ENCODE measurements around the gene ABCG1.

ABCG1 gene

GRCh38 chr21:42341776-42342542 lies 123.0 kb downstream of the ABCG1 start:
- no peak for DNase-seq (ENCODE audit: low spot score in 2 of 2)
- in situ Hi-C loops (cut with MboI; ENCODE audit: low sequenced_read_pairs), result no loop called here
- H3K4me1 ChIP-seq, result no peaks in the 10 kb centered on the region
- no peaks in the 10 kb centered on the region for H3K27me3 ChIP-seq (ENCODE audit: low read depth)
- H3K36me3 ChIP-seq (replicated peaks), result no peaks in the 10 kb centered on the region
- H3K4me3 ChIP-seq, result no peak overlapping the region
- H3K9me3 ChIP-seq, result no peaks in the 10 kb centered on the region

- Histone ChIP-seq H3K4me1 (no peaks in the 10 kb centered on the region), H3K36me3 (replicated peaks) (no peaks in the 10 kb centered on the region), H3K9me3 (no peaks in the 10 kb centered on the region), H3K4me3 (no peak overlapping the region), H3K27me3 (ENCODE audit: low read depth) (no peaks in the 10 kb centered on the region)
- in situ Hi-C loops (cut with MboI; ENCODE audit: low sequenced_read_pairs), result no loop called here
- DNase-seq (ENCODE audit: low spot score in 2 of 2), result no peak
Observed at GRCh38 chr21:42343101-42343500, 124.2 kb downstream of the ABCG1 start.

- no peaks in the 10 kb centered on the region for H3K27me3 ChIP-seq (ENCODE audit: low read depth)
- no peaks in the 10 kb centered on the region for H3K4me1 ChIP-seq
- no peak for DNase-seq (ENCODE audit: low spot score in 2 of 2)
- no peaks in the 10 kb centered on the region for H3K36me3 ChIP-seq (replicated peaks)
- no peaks in the 10 kb centered on the region for H3K9me3 ChIP-seq
- in situ Hi-C loops (cut with MboI; ENCODE audit: low sequenced_read_pairs), result no loop called here
- no peak overlapping the region for H3K4me3 ChIP-seq
Observed at GRCh38 chr21:42343556-42343955, 124.6 kb downstream of the ABCG1 start.

- no peak for DNase-seq (ENCODE audit: low spot score in 2 of 2)
- no peaks in the 10 kb centered on the region for H3K9me3 ChIP-seq
Observed at GRCh38 chr21:42343963-42344510, 125.1 kb downstream of the ABCG1 start.

GRCh38 chr21:42344631-42345030 lies 125.7 kb downstream of the ABCG1 start:
- in situ Hi-C loops (cut with MboI; ENCODE audit: low sequenced_read_pairs), result no loop called here
- no peak overlapping the region for H3K4me3 ChIP-seq
- no peaks in the 10 kb centered on the region for H3K4me1 ChIP-seq
- H3K36me3 ChIP-seq (replicated peaks), result no peaks in the 10 kb centered on the region
- H3K9me3 ChIP-seq, result no peaks in the 10 kb centered on the region
- no peaks in the 10 kb centered on the region for H3K27me3 ChIP-seq (ENCODE audit: low read depth)
- no peak for DNase-seq (ENCODE audit: low spot score in 2 of 2)

More at GRCh38 chr21:42343963-42344510, 125.1 kb downstream of the ABCG1 start:
- no peak overlapping the region for H3K4me3 ChIP-seq
- in situ Hi-C loops (cut with MboI; ENCODE audit: low sequenced_read_pairs), result no loop called here
- no peaks in the 10 kb centered on the region for H3K27me3 ChIP-seq (ENCODE audit: low read depth)
- no peaks in the 10 kb centered on the region for H3K4me1 ChIP-seq
- H3K36me3 ChIP-seq (replicated peaks), result no peaks in the 10 kb centered on the region

GRCh38 chr21:42346441-42346840 lies 127.5 kb downstream of the ABCG1 start:
- H3K4me3 ChIP-seq, result no peak overlapping the region
- no peaks in the 10 kb centered on the region for H3K36me3 ChIP-seq (replicated peaks)
- H3K4me1 ChIP-seq, result no peaks in the 10 kb centered on the region
- no peaks in the 10 kb centered on the region for H3K27me3 ChIP-seq (ENCODE audit: low read depth)
- no peak for DNase-seq (ENCODE audit: low spot score in 2 of 2)
- in situ Hi-C loops (cut with MboI; ENCODE audit: low sequenced_read_pairs), result no loop called here
- H3K9me3 ChIP-seq, result no peaks in the 10 kb centered on the region
